ENCODE results near the gene RBMXL3. TPM values are rescaled to one million over a fixed set of nuclear protein-coding genes. Genes with fewer than 3 reads are reported as not detected.

Gene RBMXL3
- total and polyA plus RNA-seq, 2 donors (not counting 3 experiments of a cell fraction or from before 2014, with no cell fraction given), result not detected

DNA sequence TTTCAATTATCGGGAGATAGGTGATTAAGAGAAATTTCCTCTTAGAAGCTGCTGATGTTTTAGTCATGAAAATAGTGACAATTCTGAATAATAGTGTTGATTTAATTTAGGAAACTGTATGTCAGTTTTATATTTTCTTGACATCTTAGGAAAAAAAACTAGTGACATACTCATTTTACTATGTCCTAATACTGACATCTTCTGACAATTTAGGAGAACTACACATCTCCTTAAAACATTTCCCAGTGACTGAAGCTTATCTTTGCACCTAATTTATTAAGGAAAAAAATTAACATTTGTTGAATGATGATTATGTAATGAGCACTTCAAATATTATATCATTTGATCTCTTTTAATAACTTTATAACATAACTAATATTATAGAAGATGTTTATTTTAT lies 42.0 kb upstream of the RBMXL3 start:
- dilution Hi-C loops (cut with MboI; ENCODE audit: extremely low pct_ligation_motif_present, low sequenced_read_pairs), result no loop called here
- peak; percentile 59 for FAIRE-seq
- no peaks in the 10 kb centered on the region for H3K4me1 ChIP-seq (ENCODE audit: control insufficient read depth, extremely low read depth, insufficient read depth, low read length)
- no peaks in the 10 kb centered on the region for H3K9me1 ChIP-seq (replicated peaks; ENCODE audit: control insufficient read depth, extremely low read depth, insufficient read depth, low read length)
- no peak overlapping the region for H3K9ac ChIP-seq (replicated peaks; ENCODE audit: extremely low read depth, insufficient read depth, low read length)
- CTCF ChIA-PET, result interaction anchor here (0.6 to 1.3 kb wide), 24 partner anchors 8 to 803 kb away, joined by 3 to 64 read pairs (median 4); no protein-coding TSS in a partner anchor
- H3K4me2 ChIP-seq (ENCODE audit: insufficient read depth, low read length), result no peak overlapping the region
- DNase-seq (ENCODE audit: low read depth, low spot score), result peak; percentile 21
- no peaks in the 10 kb centered on the region for H3K27me3 ChIP-seq (ENCODE audit: control insufficient read depth in 2 of 2, insufficient read depth in 2 of 2, low read length in 2 of 2)
- no TSS peak for BruUV-seq (replicated peaks)
- H3K4me3 ChIP-seq (replicated peaks in 1 of 3; ENCODE audit: insufficient read depth in 1 of 3, low read depth in 1 of 3, low read length in 3 of 3), result no peak overlapping the region
- TF ChIP-seq, protein P1, sequence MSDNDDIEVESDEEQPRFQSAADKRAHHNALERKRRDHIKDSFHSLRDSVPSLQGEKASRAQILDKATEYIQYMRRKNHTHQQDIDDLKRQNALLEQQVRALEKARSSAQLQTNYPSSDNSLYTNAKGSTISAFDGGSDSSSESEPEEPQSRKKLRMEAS (IDR thresholded peaks at IDR 0.05; ENCODE audit: insufficient read depth, insufficient read length), result no peak
- no peak for TF ChIP-seq JUN (IDR thresholded peaks at IDR 0.05; ENCODE audit: borderline replicate concordance, insufficient read depth, insufficient read length, low read depth)
- TF ChIP-seq, protein P2, sequence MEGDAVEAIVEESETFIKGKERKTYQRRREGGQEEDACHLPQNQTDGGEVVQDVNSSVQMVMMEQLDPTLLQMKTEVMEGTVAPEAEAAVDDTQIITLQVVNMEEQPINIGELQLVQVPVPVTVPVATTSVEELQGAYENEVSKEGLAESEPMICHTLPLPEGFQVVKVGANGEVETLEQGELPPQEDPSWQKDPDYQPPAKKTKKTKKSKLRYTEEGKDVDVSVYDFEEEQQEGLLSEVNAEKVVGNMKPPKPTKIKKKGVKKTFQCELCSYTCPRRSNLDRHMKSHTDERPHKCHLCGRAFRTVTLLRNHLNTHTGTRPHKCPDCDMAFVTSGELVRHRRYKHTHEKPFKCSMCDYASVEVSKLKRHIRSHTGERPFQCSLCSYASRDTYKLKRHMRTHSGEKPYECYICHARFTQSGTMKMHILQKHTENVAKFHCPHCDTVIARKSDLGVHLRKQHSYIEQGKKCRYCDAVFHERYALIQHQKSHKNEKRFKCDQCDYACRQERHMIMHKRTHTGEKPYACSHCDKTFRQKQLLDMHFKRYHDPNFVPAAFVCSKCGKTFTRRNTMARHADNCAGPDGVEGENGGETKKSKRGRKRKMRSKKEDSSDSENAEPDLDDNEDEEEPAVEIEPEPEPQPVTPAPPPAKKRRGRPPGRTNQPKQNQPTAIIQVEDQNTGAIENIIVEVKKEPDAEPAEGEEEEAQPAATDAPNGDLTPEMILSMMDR (IDR thresholded peaks at IDR 0.05; ENCODE audit: extremely low read depth in 1 of 2, insufficient read depth in 1 of 2, low read depth in 1 of 2, low read length in 2 of 2), result peak in 1 of 2 donors; percentile 9
- TF ChIP-seq POLR2AphosphoS5 (IDR thresholded peaks at IDR 0.05; ENCODE audit: insufficient read depth, low read depth, low read length), result no peak
- H3K9me3 ChIP-seq (replicated peaks; ENCODE audit: control insufficient read depth, insufficient read depth, low read length), result no peaks in the 10 kb centered on the region
- no peaks in the 10 kb centered on the region for H3K79me2 ChIP-seq (ENCODE audit: control insufficient read depth, insufficient read depth, low read length)
- H2AFZ ChIP-seq (ENCODE audit: low read depth, low read length), result no peak overlapping the region
- intact Hi-C loops (cut with micrococcal nuclease), result loop anchor here (2.0 to 5.0 kb wide), 3 partner anchors 128 to 535 kb away; no protein-coding TSS in a partner anchor
- POLR2A ChIA-PET, result no interaction called here
- no peaks in the 10 kb centered on the region for H3K36me3 ChIP-seq (ENCODE audit: control insufficient read depth in 2 of 2, extremely low read depth in 1 of 2, insufficient read depth in 2 of 2, low read length in 2 of 2)
- H4K20me1 ChIP-seq (replicated peaks; ENCODE audit: control insufficient read depth, extremely low read depth, insufficient read depth, low read length), result no peaks in the 10 kb centered on the region
- H3K27ac ChIP-seq (ENCODE audit: insufficient read depth, low read depth, low read length), result no peak overlapping the region

DNA sequence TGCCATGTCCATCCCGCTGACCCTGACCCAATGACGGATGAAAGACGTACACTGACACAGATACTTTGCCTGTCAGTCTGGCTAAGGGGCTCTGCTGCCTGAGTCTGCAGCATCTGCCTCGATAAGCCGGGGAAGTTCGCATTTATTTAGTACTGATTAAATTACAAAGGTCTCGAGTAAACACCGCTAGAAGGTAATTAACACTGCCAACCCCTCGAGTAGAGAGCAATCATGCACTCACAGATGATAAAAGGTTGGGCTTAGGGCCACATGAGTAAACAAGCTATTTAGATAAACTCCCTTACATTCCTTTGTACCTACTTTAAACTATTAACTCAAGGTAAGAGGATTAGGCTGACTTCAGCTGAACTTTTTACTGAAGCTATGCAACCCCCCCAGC lies 16.0 kb upstream of the RBMXL3 start:
- no peaks in the 10 kb centered on the region for H4K20me1 ChIP-seq (replicated peaks; ENCODE audit: control insufficient read depth, extremely low read depth, insufficient read depth, low read length)
- H3K4me2 ChIP-seq (ENCODE audit: insufficient read depth, low read length), result no peak overlapping the region
- H3K27ac ChIP-seq (ENCODE audit: insufficient read depth, low read depth, low read length), result no peak overlapping the region
- no peak for FAIRE-seq
- no peaks in the 10 kb centered on the region for H3K9me3 ChIP-seq (replicated peaks; ENCODE audit: control insufficient read depth, insufficient read depth, low read length)
- H3K4me1 ChIP-seq (ENCODE audit: control insufficient read depth, extremely low read depth, insufficient read depth, low read length), result peaks cover 9% of the 10 kb centered on the region
- TF ChIP-seq FOS (IDR thresholded peaks at IDR 0.05; ENCODE audit: borderline replicate concordance, insufficient read depth, low read length) (no peak), GATA2 (IDR thresholded peaks at IDR 0.05; ENCODE audit: insufficient read depth, insufficient read length, low read depth, low read length) (no peak), POLR2A (IDR thresholded peaks at IDR 0.05; ENCODE audit: low read depth, low read length) (no peak), MYC (IDR thresholded peaks at IDR 0.05; ENCODE audit: low read depth, low read length) (no peak), EZH2 (IDR thresholded peaks at IDR 0.05; ENCODE audit: borderline replicate concordance, low read depth, low read length, severe bottlenecking) (no peak), POLR2AphosphoS5 (IDR thresholded peaks at IDR 0.05; ENCODE audit: insufficient read depth, low read depth, low read length) (no peak), JUN (IDR thresholded peaks at IDR 0.05; ENCODE audit: borderline replicate concordance, insufficient read depth, insufficient read length, low read depth) (no peak)
- TF ChIP-seq, protein P1 (IDR thresholded peaks at IDR 0.05; ENCODE audit: insufficient read depth, insufficient read length), result no peak
- TF ChIP-seq, protein P2 (IDR thresholded peaks at IDR 0.05; ENCODE audit: extremely low read depth in 1 of 2, insufficient read depth in 1 of 2, low read depth in 1 of 2, low read length in 2 of 2), result no peak
- no peaks in the 10 kb centered on the region for H3K36me3 ChIP-seq (ENCODE audit: control insufficient read depth in 2 of 2, extremely low read depth in 1 of 2, insufficient read depth in 2 of 2, low read length in 2 of 2)
- CTCF ChIA-PET, result no interaction called here
- H3K9ac ChIP-seq (replicated peaks; ENCODE audit: extremely low read depth, insufficient read depth, low read length), result no peak overlapping the region
- DNase-seq (ENCODE audit: low read depth, low spot score), result no peak
- H3K4me3 ChIP-seq (replicated peaks in 1 of 3; ENCODE audit: insufficient read depth in 1 of 3, low read depth in 1 of 3, low read length in 3 of 3), result no peak overlapping the region
- H2AFZ ChIP-seq (ENCODE audit: low read depth, low read length), result no peak overlapping the region
- no peaks in the 10 kb centered on the region for H3K79me2 ChIP-seq (ENCODE audit: control insufficient read depth, insufficient read depth, low read length)
- BruUV-seq (replicated peaks), result no TSS peak
- H3K9me1 ChIP-seq (replicated peaks; ENCODE audit: control insufficient read depth, extremely low read depth, insufficient read depth, low read length), result no peaks in the 10 kb centered on the region
- POLR2A ChIA-PET, result no interaction called here
- dilution Hi-C loops (cut with MboI; ENCODE audit: extremely low pct_ligation_motif_present, low sequenced_read_pairs), result no loop called here
- intact Hi-C loops (cut with micrococcal nuclease), result loop anchor here (5.0 kb wide), 1 partner anchor 59 kb away; the partner anchor contains the start of gene LRCH2
- H3K27me3 ChIP-seq (ENCODE audit: control insufficient read depth in 2 of 2, insufficient read depth in 2 of 2, low read length in 2 of 2), result no peaks in the 10 kb centered on the region
